ENCODE data around the gene PRICKLE1.

PRICKLE1 gene

DNA sequence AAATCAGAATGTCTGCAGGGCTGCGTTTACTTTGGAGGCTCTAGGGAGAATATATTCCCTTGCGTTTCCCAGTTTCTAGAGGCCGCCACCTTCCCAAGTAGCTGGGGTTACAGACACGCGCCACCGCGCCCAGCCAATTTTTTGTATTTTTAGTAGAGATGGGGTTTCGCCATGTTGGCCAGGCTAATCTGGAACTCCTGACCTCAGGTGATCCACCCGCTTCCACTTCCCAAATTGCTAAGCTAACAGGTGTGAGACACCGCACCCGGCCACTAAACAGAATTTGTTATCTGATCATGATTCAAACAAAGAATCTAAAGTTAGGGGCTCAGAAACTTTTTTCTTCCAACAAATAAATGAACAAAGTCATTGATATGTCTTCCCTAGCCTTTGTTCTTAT lies 148.9 kb downstream of the PRICKLE1 start:
- Histone ChIP-seq H3K4me3 (ENCODE audit: low read depth, low read length, poor library complexity, severe bottlenecking) (no peak overlapping the region), H3F3A (ENCODE audit: insufficient read depth, low read length) (no peaks in the 10 kb centered on the region), H4K20me1 (ENCODE audit: insufficient read depth, low read length) (no peaks in the 10 kb centered on the region), H3K4me2 (ENCODE audit: low read length) (no peak overlapping the region), H3K36me3 (ENCODE audit: insufficient read depth, low read length) (peaks cover 42% of the 10 kb centered on the region), H3K27ac (ENCODE audit: low read depth, low read length, poor library complexity, severe bottlenecking) (no peak overlapping the region), H3K27me3 (ENCODE audit: insufficient read depth, low read length) (no peaks in the 10 kb centered on the region), H2AFZ (ENCODE audit: low read length) (no peak overlapping the region), H3K79me2 (ENCODE audit: insufficient read depth, low read length) (no peaks in the 10 kb centered on the region), H3K9me3 (ENCODE audit: low read length) (no peaks in the 10 kb centered on the region), H3K9ac (ENCODE audit: low read length) (no peak overlapping the region), H3K9me2 (ENCODE audit: low read depth, low read length) (no peaks in the 10 kb centered on the region), H3K4me1 (ENCODE audit: insufficient read depth, low read length, severe bottlenecking) (no peaks in the 10 kb centered on the region)
- no peak for TF ChIP-seq EZH2 (IDR thresholded peaks at IDR 0.05; ENCODE audit: borderline replicate concordance, low read length)

DNA sequence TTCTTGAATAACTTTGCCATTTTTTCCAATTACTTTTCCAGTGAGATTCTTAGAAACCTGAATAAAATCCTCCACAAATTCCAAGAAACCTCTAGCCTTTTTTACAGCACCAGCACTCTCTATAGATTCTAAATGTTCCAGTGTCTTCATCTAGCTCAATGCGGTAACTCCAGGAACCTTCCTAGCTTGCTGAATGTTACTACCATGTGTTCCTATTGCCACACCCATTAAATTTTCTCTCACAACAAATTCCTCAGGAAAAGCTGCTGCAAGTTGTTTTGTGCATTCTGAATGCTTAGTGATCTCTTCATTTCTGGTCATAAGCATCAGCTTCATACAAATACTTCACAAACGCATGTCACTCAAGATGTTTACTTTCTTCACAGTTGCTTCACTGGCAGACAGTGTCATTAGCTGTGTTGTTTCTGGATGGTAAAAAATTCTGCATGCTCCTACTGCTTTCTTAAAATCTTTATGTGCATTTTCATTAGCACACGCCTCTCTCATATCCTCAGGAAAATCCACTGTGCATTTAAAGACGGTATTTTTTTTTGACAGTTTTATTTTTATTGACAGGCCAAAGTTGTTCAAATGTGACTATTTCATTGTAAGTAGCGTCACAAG lies 156.9 kb downstream of the PRICKLE1 start:
- no peaks in the 10 kb centered on the region for H3K9me2 ChIP-seq (ENCODE audit: low read depth, low read length)
- no peak overlapping the region for H3K4me3 ChIP-seq (ENCODE audit: low read depth, low read length, poor library complexity, severe bottlenecking)
- no peaks in the 10 kb centered on the region for H3F3A ChIP-seq (ENCODE audit: insufficient read depth, low read length)
- H3K79me2 ChIP-seq (ENCODE audit: insufficient read depth, low read length) = no peaks in the 10 kb centered on the region
- H3K9me3 ChIP-seq (ENCODE audit: low read length) = no peaks in the 10 kb centered on the region
- no peaks in the 10 kb centered on the region for H4K20me1 ChIP-seq (ENCODE audit: insufficient read depth, low read length)
- H3K27ac ChIP-seq (ENCODE audit: low read depth, low read length, poor library complexity, severe bottlenecking) = no peak overlapping the region
- no peaks in the 10 kb centered on the region for H3K4me1 ChIP-seq (ENCODE audit: insufficient read depth, low read length, severe bottlenecking)
- peaks cover 16% of the 10 kb centered on the region; the same call in 1 of the 2 replicates for H3K36me3 ChIP-seq (ENCODE audit: insufficient read depth, low read length)
- no peaks in the 10 kb centered on the region for H3K27me3 ChIP-seq (ENCODE audit: insufficient read depth, low read length)
- H2AFZ ChIP-seq (ENCODE audit: low read length) = no peak overlapping the region
- no peak overlapping the region for H3K4me2 ChIP-seq (ENCODE audit: low read length)
- no peak overlapping the region for H3K9ac ChIP-seq (ENCODE audit: low read length)
- TF ChIP-seq EZH2 (IDR thresholded peaks at IDR 0.05; ENCODE audit: borderline replicate concordance, low read length) (no peak), CTCF (IDR thresholded peaks at IDR 0.05; ENCODE audit: low read length) (no peak)

GRCh38 chr12:42428850-42429249 lies 160.7 kb downstream of the PRICKLE1 start:
- TF ChIP-seq EZH2 (IDR thresholded peaks at IDR 0.05; ENCODE audit: borderline replicate concordance, low read length) (no peak), CTCF (IDR thresholded peaks at IDR 0.05; ENCODE audit: low read length) (no peak)
- no peaks in the 10 kb centered on the region for H3K27me3 ChIP-seq (ENCODE audit: insufficient read depth, low read length)
- H3K27ac ChIP-seq (ENCODE audit: low read depth, low read length, poor library complexity, severe bottlenecking) = no peak overlapping the region
- no peaks in the 10 kb centered on the region for H3K9me3 ChIP-seq (ENCODE audit: low read length)
- H3K4me3 ChIP-seq (ENCODE audit: low read depth, low read length, poor library complexity, severe bottlenecking) = no peak overlapping the region
- H4K20me1 ChIP-seq (ENCODE audit: insufficient read depth, low read length) = no peaks in the 10 kb centered on the region
- H3K4me1 ChIP-seq (ENCODE audit: insufficient read depth, low read length, severe bottlenecking) = no peaks in the 10 kb centered on the region
- H3K9me2 ChIP-seq (ENCODE audit: low read depth, low read length) = no peaks in the 10 kb centered on the region
- H3K9ac ChIP-seq (ENCODE audit: low read length) = no peak overlapping the region
- no peaks in the 10 kb centered on the region for H3K79me2 ChIP-seq (ENCODE audit: insufficient read depth, low read length)
- peaks cover 16% of the 10 kb centered on the region; the same call in 1 of the 2 replicates for H3K36me3 ChIP-seq (ENCODE audit: insufficient read depth, low read length)
- H3K4me2 ChIP-seq (ENCODE audit: low read length) = no peak overlapping the region
- H2AFZ ChIP-seq (ENCODE audit: low read length) = no peak overlapping the region
- no peaks in the 10 kb centered on the region for H3F3A ChIP-seq (ENCODE audit: insufficient read depth, low read length)

- Histone ChIP-seq H4K20me1 (ENCODE audit: insufficient read depth, low read length) (no peaks in the 10 kb centered on the region), H3K36me3 (ENCODE audit: insufficient read depth, low read length) (peaks cover 11% of the 10 kb centered on the region; the same call in 1 of the 2 replicates), H3K9me2 (ENCODE audit: low read depth, low read length) (no peaks in the 10 kb centered on the region), H3K79me2 (ENCODE audit: insufficient read depth, low read length) (no peaks in the 10 kb centered on the region), H2AFZ (ENCODE audit: low read length) (no peak overlapping the region), H3K4me1 (ENCODE audit: insufficient read depth, low read length, severe bottlenecking) (peaks cover 12% of the 10 kb centered on the region), H3K9ac (ENCODE audit: low read length) (no peak overlapping the region), H3K27ac (ENCODE audit: low read depth, low read length, poor library complexity, severe bottlenecking) (no peak overlapping the region), H3K9me3 (ENCODE audit: low read length) (no peaks in the 10 kb centered on the region), H3K4me3 (ENCODE audit: low read depth, low read length, poor library complexity, severe bottlenecking) (no peak overlapping the region), H3K27me3 (ENCODE audit: insufficient read depth, low read length) (no peaks in the 10 kb centered on the region), H3K4me2 (ENCODE audit: low read length) (no peak overlapping the region), H3F3A (ENCODE audit: insufficient read depth, low read length) (no peaks in the 10 kb centered on the region)
- TF ChIP-seq CTCF (IDR thresholded peaks at IDR 0.05; ENCODE audit: low read length) (no peak), EZH2 (IDR thresholded peaks at IDR 0.05; ENCODE audit: borderline replicate concordance, low read length) (no peak)
Observed at GRCh38 chr12:42426746-42427145, 162.8 kb downstream of the PRICKLE1 start.

Data from OCI-LY1 (cell line).